LHCN-M2 (cell line): ENCODE results near the gene HTR3E. TPM values are rescaled to one million over a fixed set of nuclear protein-coding genes. Genes with fewer than 3 reads are reported as not detected.
"Not testable (repeated sequence)": the region's sequence is repeated elsewhere in the genome, so short reads cannot be mapped to it uniquely, and the experiment has no call there.

ENCODE experiments used
- DNase-seq: peaks from one replicate; pipeline ENCODE4 v3.0.0-alpha.2; 2012; ENCODE audit warnings: low read depth
- polyA plus RNA-seq: library from polyadenylated mRNA; unstranded; fragments of >200 nt; gene quantifications from one replicate; pipeline ENCODE4 v1.2.1, GENCODE V29; 2012; ENCODE audit warnings: missing spikeins
- total RNA-seq: library from RNA; depleted of rRNA; stranded (reverse); fragments of >200 nt; gene quantifications from 2 replicates; pipeline ENCODE4 v1.2.3, GENCODE V29; 2014; rRNA removed

Gene HTR3E
- total RNA-seq: not detected in 2 replicates
- polyA plus RNA-seq: 0.02 TPM

- DNase-seq: peak; percentile 49
Observed at GRCh38 chr3:184096811-184097383, at the start of gene HTR3E. Gene HTR3E, plus strand, starts transcription at chr3:184097064. Its CDS starts 466 bp downstream, at chr3:184097530.

- no peak for DNase-seq
Observed at GRCh38 chr3:184050217-184050847, 46.5 kb upstream of the HTR3E start.

- DNase-seq: no peak
Observed at GRCh38 chr3:184052767-184053166, 44.1 kb upstream of the HTR3E start, which contains the start of gene HTR3C. Gene HTR3C, plus strand, starts transcription at chr3:184053047. Its CDS starts 34 bp downstream, at chr3:184053081.

- peak; percentile 73 for DNase-seq
Observed at GRCh38 chr3:184058029-184058428, 38.8 kb upstream of the HTR3E start.

GRCh38 chr3:184059424-184059823 lies 37.4 kb upstream of the HTR3E start:
- no peak for DNase-seq

- no peak for DNase-seq
Observed at GRCh38 chr3:184062637-184063036, 34.2 kb upstream of the HTR3E start.

GRCh38 chr3:184066211-184066610 lies 30.7 kb upstream of the HTR3E start:
- DNase-seq: no peak

- DNase-seq: no peak
Observed at GRCh38 chr3:184067573-184068055, 29.2 kb upstream of the HTR3E start.

GRCh38 chr3:184068344-184068743 lies 28.5 kb upstream of the HTR3E start:
- no peak for DNase-seq

GRCh38 chr3:184071142-184071541 lies 25.7 kb upstream of the HTR3E start:
- not testable (repeated sequence) for DNase-seq

- no peak for DNase-seq
Observed at GRCh38 chr3:184073621-184074020, 23.2 kb upstream of the HTR3E start.

GRCh38 chr3:184075901-184076300 lies 21.0 kb upstream of the HTR3E start:
- no peak for DNase-seq

- no peak for DNase-seq
Observed at GRCh38 chr3:184077881-184078280, 19.0 kb upstream of the HTR3E start.

GRCh38 chr3:184078851-184079250 lies 18.0 kb upstream of the HTR3E start:
- DNase-seq: no peak

GRCh38 chr3:184081116-184081830 lies 15.6 kb upstream of the HTR3E start:
- DNase-seq: no peak

GRCh38 chr3:184082034-184082433 lies 14.8 kb upstream of the HTR3E start:
- no peak for DNase-seq

- DNase-seq: no peak
Observed at GRCh38 chr3:184082465-184082864, 14.4 kb upstream of the HTR3E start.

GRCh38 chr3:184085389-184085852 lies 11.4 kb upstream of the HTR3E start:
- DNase-seq: no peak

GRCh38 chr3:184092199-184092598 lies 4.7 kb upstream of the HTR3E start:
- no peak for DNase-seq

GRCh38 chr3:184097556-184097955 lies 692 bp downstream of the HTR3E start:
- no peak for DNase-seq

- DNase-seq: no peak
Observed at GRCh38 chr3:184099806-184100686, 3.2 kb downstream of the HTR3E start.
